Body of pancreas (tissue), 4 donors: ENCODE measurements around the gene DLX4.

Source experiments
- POLR2A ChIP-seq, 3 donors: fragments of 450-650 bp; IDR thresholded peaks; one replicate each; pipeline ENCODE4 v1.6.1; 2016; ENCODE audit warnings: antibody characterized with exemption in 3 of 3, mild to moderate bottlenecking in 2 of 3
- TF ChIP-seq, protein P1 (sequence below), 7 experiments: fragments of 450-650 bp in 4 of 7; fragments of 200-600 bp in 3 of 7; sonication (generic) in 3 of 7; IDR thresholded peaks; one replicate each; pipeline ENCODE4 v1.5.1; 2016 to 2019; ENCODE audit warnings: antibody characterized with exemption in 7 of 7

DNA sequence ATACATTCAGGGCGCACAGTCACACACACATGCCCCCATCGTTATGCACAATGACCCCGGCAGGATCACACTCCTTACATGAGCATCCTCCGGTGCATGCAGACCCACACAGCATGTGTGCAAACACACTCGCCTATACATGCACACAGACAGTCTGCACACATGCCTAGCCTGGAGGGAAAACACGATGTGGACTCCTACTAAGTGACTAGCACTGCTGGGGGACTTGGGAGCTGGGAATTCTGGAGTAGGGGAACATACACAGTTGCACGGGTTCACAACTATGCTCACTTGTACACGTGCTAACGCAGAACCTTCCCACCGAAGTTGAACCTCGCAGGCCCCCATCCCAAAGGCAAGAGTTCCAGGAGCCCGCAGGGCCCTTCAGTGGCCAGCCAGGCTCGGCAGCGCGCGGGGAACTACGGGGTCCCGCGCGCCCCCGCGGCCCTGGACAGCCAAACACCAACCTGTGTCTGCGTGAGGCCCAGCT, 24.0 kb downstream of the DLX4 start:
- TF ChIP-seq, protein P1, sequence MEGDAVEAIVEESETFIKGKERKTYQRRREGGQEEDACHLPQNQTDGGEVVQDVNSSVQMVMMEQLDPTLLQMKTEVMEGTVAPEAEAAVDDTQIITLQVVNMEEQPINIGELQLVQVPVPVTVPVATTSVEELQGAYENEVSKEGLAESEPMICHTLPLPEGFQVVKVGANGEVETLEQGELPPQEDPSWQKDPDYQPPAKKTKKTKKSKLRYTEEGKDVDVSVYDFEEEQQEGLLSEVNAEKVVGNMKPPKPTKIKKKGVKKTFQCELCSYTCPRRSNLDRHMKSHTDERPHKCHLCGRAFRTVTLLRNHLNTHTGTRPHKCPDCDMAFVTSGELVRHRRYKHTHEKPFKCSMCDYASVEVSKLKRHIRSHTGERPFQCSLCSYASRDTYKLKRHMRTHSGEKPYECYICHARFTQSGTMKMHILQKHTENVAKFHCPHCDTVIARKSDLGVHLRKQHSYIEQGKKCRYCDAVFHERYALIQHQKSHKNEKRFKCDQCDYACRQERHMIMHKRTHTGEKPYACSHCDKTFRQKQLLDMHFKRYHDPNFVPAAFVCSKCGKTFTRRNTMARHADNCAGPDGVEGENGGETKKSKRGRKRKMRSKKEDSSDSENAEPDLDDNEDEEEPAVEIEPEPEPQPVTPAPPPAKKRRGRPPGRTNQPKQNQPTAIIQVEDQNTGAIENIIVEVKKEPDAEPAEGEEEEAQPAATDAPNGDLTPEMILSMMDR (IDR thresholded peaks at IDR 0.05), result no peak
- no peak for TF ChIP-seq POLR2A (IDR thresholded peaks at IDR 0.05)
